HepG2 (cell line): ENCODE measurements around the gene NFATC1.

Experiments used
- CTCF ChIP-seq: sonication (generic); formaldehyde crosslinking; IDR thresholded peaks from 2 replicates; pipeline ENCODE4 v1.5.0; 2020; ENCODE audit warnings: mild to moderate bottlenecking, missing genetic modification reagents, moderate library complexity
- FOSL2 ChIP-seq: sonication (generic); formaldehyde crosslinking; IDR thresholded peaks from 2 replicates; pipeline ENCODE4 v1.4.0; 2020; ENCODE audit warnings: missing genetic modification reagents
- MYC ChIP-seq: sonication (generic); formaldehyde crosslinking; IDR thresholded peaks from 2 replicates; pipeline ENCODE4 v1.9.0; 2021; ENCODE audit warnings: missing genetic modification reagents, borderline replicate concordance
- NFATC3 ChIP-seq: sonication (generic); formaldehyde crosslinking; IDR thresholded peaks from 2 replicates; pipeline ENCODE4 v1.5.1; 2020; ENCODE audit warnings: mild to moderate bottlenecking, missing genetic modification reagents
- NFE2L1 ChIP-seq: sonication (generic); formaldehyde crosslinking; IDR thresholded peaks from 2 replicates; pipeline ENCODE4 v1.4.0; 2020; ENCODE audit warnings: missing genetic modification reagents, mild to moderate bottlenecking, borderline replicate concordance
- RAD51 ChIP-seq: fragments of 450-650 bp; IDR thresholded peaks from 2 replicates; pipeline ENCODE4 v1.6.1; 2016; ENCODE audit warnings: borderline replicate concordance
- RNF219 ChIP-seq: sonication (generic); formaldehyde crosslinking; IDR thresholded peaks from 2 replicates; pipeline ENCODE4 v1.5.0; 2020; ENCODE audit warnings: mild to moderate bottlenecking, missing genetic modification reagents
- TARDBP ChIP-seq: sonication (generic); formaldehyde crosslinking; IDR thresholded peaks from 2 replicates; pipeline ENCODE4 v1.8.0; 2022; ENCODE audit warnings: mild to moderate bottlenecking, missing genetic modification reagents
- XBP1 ChIP-seq: sonication (generic); formaldehyde crosslinking; IDR thresholded peaks from 2 replicates; pipeline ENCODE4 v1.5.0; 2020; ENCODE audit warnings: missing genetic modification reagents
- ZNF513 ChIP-seq: sonication (generic); formaldehyde crosslinking; conservative IDR thresholded peaks from 2 replicates; pipeline ENCODE4 v1.5.0; 2020; ENCODE audit warnings: missing genetic modification reagents
- ZNF850 ChIP-seq: sonication (generic); formaldehyde crosslinking; conservative IDR thresholded peaks from 2 replicates; pipeline ENCODE4 v1.9.0; 2021; ENCODE audit warnings: mild to moderate bottlenecking, missing genetic modification reagents

- TF ChIP-seq NFE2L1 (CRISPR knock-in tag) (no peak), ZNF513 (CRISPR knock-in tag) (no peak), MYC (CRISPR knock-in tag) (no peak), NFATC3 (CRISPR knock-in tag) (no peak), ZNF850 (no peak), XBP1 (CRISPR knock-in tag) (no peak), FOSL2 (no peak), RNF219 (CRISPR knock-in tag) (no peak), RAD51 (no peak), TARDBP (CRISPR knock-in tag) (no peak), CTCF (CRISPR knock-in tag) (no peak)
Observed at GRCh38 chr18:79427368-79428225, 31.9 kb downstream of the NFATC1 start.
